ENCODE data around the gene MRGPRD. TPM values are rescaled to one million over a fixed set of nuclear protein-coding genes. Genes with fewer than 3 reads are reported as not detected.

Gene MRGPRD
- total and polyA plus RNA-seq, 2 donors (not counting 1 experiment from before 2014, with no cell fraction given): not detected

- ATAC-seq (ENCODE audit: low read depth) (no peak), DNase-seq (no peak)
- H3K27me3 Mint-ChIP-seq: peaks cover 39% of the 10 kb centered on the region
- intact Hi-C loops (cut with micrococcal nuclease): no loop called here
- Histone ChIP-seq H3K4me1 (ENCODE audit: control insufficient read depth in 2 of 2, insufficient read depth in 2 of 2, low read length in 2 of 2) (peaks cover 0 to 3% of the 10 kb centered on the region in 2 donors), H3K27ac (ENCODE audit: low read length in 2 of 2) (no peak overlapping the region), H4K20me1 (ENCODE audit: control insufficient read depth, insufficient read depth, low read length, poor library complexity, severe bottlenecking) (no peaks in the 10 kb centered on the region), H3K79me2 (ENCODE audit: control insufficient read depth, insufficient read depth, low read length) (no peaks in the 10 kb centered on the region), H3K9ac (ENCODE audit: low read length) (no peak overlapping the region), H3K4me2 (replicated peaks; ENCODE audit: low read depth, low read length, poor library complexity, severe bottlenecking) (no peak overlapping the region), H3K27me3 (replicated peaks in 1 of 4; ENCODE audit: control extremely low read depth in 1 of 4, control insufficient read depth in 3 of 4, insufficient read depth in 4 of 4, low read length in 3 of 4) (peaks cover 0 to 49% (median 13%) of the 10 kb centered on the region in 4 experiments), H3K4me3 (ENCODE audit: control extremely low read depth in 1 of 5, extremely low read depth in 1 of 5, insufficient read depth in 1 of 5, low read depth in 2 of 5, low read length in 4 of 5) (no peak overlapping the region), H3K9me3 (ENCODE audit: control extremely low read depth in 1 of 3, control insufficient read depth in 2 of 3, insufficient read depth in 1 of 3, low read length in 2 of 3) (no peaks in the 10 kb centered on the region), H3K36me3 (replicated peaks in 1 of 2; ENCODE audit: control extremely low read depth in 1 of 2, control insufficient read depth in 1 of 2, extremely low read depth in 1 of 2, insufficient read depth in 2 of 2, low read length in 1 of 2) (no peaks in the 10 kb centered on the region), H2AFZ (ENCODE audit: insufficient read depth, low read depth, low read length, poor library complexity, severe bottlenecking) (no peak overlapping the region)
- WGBS (ENCODE audit: insufficient coverage): 42% methylated on average over 14 of the region's 21 CpGs
- ChIA-PET POLR2A (no interaction called here), CTCF (interaction anchor here (1.2 kb wide), 1 partner anchor 76 kb away, joined by 3 read pairs; no protein-coding TSS in a partner anchor)
- H3K9me3 Mint-ChIP-seq (ENCODE audit: insufficient read depth): no peaks in the 10 kb centered on the region
- TF ChIP-seq EZH2 (IDR thresholded peaks at IDR 0.05; ENCODE audit: borderline replicate concordance, insufficient read depth, low read depth, low read length, poor library complexity, severe bottlenecking) (no peak), CTCF (IDR thresholded peaks at IDR 0.05) (no peak)
- H3K4me1 Mint-ChIP-seq: peaks cover 2% of the 10 kb centered on the region
- H3K4me3 Mint-ChIP-seq: no peak overlapping the region
- H3K27ac Mint-ChIP-seq: no peak overlapping the region
Observed at GRCh38 chr11:69012092-69013008, 31.6 kb upstream of the MRGPRD start.

GRCh38 chr11:69011624-69012091 is 30.9 kb upstream of the MRGPRD start:
- no peak overlapping the region for H3K4me3 Mint-ChIP-seq
- no peak overlapping the region for H2AFZ ChIP-seq (ENCODE audit: insufficient read depth, low read depth, low read length, poor library complexity, severe bottlenecking)

More at GRCh38 chr11:69011624-69012091, 30.9 kb upstream of the MRGPRD start:
- Histone ChIP-seq H3K27me3 (replicated peaks in 1 of 4; ENCODE audit: control extremely low read depth in 1 of 4, control insufficient read depth in 3 of 4, insufficient read depth in 4 of 4, low read length in 3 of 4) (peaks cover 0 to 49% (median 13%) of the 10 kb centered on the region in 4 experiments), H3K9me3 (ENCODE audit: control extremely low read depth in 1 of 3, control insufficient read depth in 2 of 3, insufficient read depth in 1 of 3, low read length in 2 of 3) (no peaks in the 10 kb centered on the region), H3K4me3 (ENCODE audit: control extremely low read depth in 1 of 5, extremely low read depth in 1 of 5, insufficient read depth in 1 of 5, low read depth in 2 of 5, low read length in 4 of 5) (no peak overlapping the region), H3K36me3 (replicated peaks in 1 of 2; ENCODE audit: control extremely low read depth in 1 of 2, control insufficient read depth in 1 of 2, extremely low read depth in 1 of 2, insufficient read depth in 2 of 2, low read length in 1 of 2) (no peaks in the 10 kb centered on the region), H4K20me1 (ENCODE audit: control insufficient read depth, insufficient read depth, low read length, poor library complexity, severe bottlenecking) (no peaks in the 10 kb centered on the region), H3K9ac (ENCODE audit: low read length) (no peak overlapping the region), H3K27ac (ENCODE audit: low read length in 2 of 2) (no peak overlapping the region), H3K4me1 (ENCODE audit: control insufficient read depth in 2 of 2, insufficient read depth in 2 of 2, low read length in 2 of 2) (peaks cover 0 to 3% of the 10 kb centered on the region in 2 donors), H3K79me2 (ENCODE audit: control insufficient read depth, insufficient read depth, low read length) (no peaks in the 10 kb centered on the region), H3K4me2 (replicated peaks; ENCODE audit: low read depth, low read length, poor library complexity, severe bottlenecking) (no peak overlapping the region)
- peaks cover 2% of the 10 kb centered on the region for H3K4me1 Mint-ChIP-seq
- ATAC-seq (ENCODE audit: low read depth) (no peak), DNase-seq (no peak)
- peaks cover 35% of the 10 kb centered on the region for H3K27me3 Mint-ChIP-seq
- WGBS (ENCODE audit: insufficient coverage): 79% methylated on average over 9 of the region's 9 CpGs
- TF ChIP-seq CTCF (IDR thresholded peaks at IDR 0.05) (no peak), EZH2 (IDR thresholded peaks at IDR 0.05; ENCODE audit: borderline replicate concordance, insufficient read depth, low read depth, low read length, poor library complexity, severe bottlenecking) (no peak)
- ChIA-PET POLR2A (no interaction called here), CTCF (interaction anchor here (1.2 kb wide), 1 partner anchor 76 kb away, joined by 3 read pairs; no protein-coding TSS in a partner anchor)
- intact Hi-C loops (cut with micrococcal nuclease): loop anchor here (2.0 kb wide), 1 partner anchor 77 kb away; no protein-coding TSS in a partner anchor
- no peak overlapping the region for H3K27ac Mint-ChIP-seq
- H3K9me3 Mint-ChIP-seq (ENCODE audit: insufficient read depth): no peaks in the 10 kb centered on the region
